ENCODE data around the gene FLVCR1.
"Not testable (repeated sequence)": the region's sequence is repeated elsewhere in the genome, so short reads cannot be mapped to it uniquely, and the experiment has no call there.

Gene FLVCR1

GRCh38 chr1:212857992-212858460, at the start of gene FLVCR1:
TSS of gene FLVCR1 (plus strand) at chr1:212858275. CDS start at chr1:212858453, 178 bp downstream.
- peak; percentile 97 for DNase-seq

DNA sequence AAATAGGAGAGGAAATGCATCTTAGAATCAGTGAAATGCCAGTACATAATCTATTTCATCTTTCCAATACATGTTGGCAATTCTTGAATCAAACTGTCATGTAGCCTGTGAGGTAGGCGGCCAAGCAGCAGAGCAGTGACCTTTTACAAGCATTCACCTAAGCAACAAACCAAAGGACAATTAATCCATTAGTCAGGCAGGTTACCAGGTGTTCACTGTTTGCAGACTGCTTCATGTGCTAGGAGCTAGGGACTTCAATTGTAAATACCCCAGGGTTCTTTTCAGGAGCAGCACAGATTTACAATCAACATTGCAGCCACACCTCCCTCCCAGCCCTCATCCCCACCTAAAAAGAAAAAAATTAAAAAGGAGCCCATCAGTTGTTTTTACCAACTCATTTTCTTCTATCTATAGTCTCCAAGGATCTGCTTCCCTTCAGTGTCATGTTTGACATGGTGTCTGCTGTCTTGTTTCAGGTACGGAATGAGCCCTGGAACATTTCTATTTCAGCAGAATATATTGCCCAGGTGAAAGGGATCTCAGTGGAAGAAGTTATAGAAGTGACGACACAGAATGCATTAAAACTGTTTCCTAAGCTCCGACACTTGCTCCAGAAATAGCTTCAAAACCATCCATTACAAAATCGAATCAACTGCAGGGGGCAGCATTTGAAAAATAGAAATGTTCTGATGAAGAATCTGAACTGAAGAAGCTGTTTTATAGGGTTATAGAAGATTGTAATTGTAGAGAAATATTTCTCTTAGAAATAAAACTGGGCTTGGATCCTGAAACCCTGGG, 43.3 kb upstream of the FLVCR1 start:
- peak; percentile 78 for DNase-seq

DNA sequence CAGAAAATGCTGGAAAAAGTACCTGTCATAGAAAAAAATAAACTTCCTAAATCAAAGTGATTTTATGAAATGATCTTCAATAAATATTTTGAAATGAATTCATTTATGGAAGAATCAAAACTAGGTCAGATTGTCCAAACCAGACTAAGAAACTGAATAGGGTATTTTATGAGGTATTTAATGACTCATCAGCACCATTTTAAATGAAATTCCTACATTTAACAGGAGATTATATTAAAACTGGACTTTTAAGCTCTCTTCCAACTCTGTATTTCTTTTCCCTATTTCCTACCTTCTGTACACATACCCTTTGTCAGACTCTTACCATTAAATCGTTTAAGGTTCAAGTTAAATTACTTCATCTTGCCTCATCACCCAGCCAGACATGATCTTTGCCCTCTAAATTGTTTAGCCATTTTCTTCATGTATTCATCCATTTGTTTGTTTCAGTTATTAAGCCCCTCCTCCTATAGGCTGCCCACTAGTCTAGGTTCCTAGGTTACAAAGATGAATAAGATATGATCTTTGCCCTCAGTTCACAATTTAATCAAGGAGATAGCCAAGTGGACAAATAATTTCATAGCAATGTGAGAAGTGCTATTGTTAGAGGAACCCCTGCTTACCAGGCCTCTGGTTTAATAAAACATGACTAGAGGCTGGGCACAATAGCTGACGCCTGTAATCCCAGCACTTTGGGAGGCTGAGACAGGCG, 41.4 kb upstream of the FLVCR1 start:
- no peak for DNase-seq

GRCh38 chr1:212819726-212820125, 38.3 kb upstream of the FLVCR1 start:
- no peak for DNase-seq

DNA sequence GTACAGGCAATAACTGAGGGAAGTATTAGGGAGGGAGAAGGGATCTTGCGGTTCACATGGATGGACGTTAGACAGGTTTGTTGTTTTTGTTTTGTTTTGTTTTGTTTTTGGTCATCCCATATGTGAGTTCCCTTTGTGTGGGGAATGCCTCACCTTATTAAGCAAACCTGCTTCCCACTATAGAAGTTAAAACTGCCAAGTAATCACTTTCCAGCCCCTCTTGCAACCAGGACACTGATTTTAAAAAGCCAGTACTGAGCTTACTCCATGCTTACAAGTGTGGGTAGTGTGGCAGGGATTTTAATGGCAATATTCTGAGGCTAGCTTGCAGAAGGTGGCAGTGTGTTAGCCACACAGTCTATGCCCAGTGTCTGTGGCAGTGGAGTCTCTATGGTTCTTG, 37.1 kb upstream of the FLVCR1 start:
- no peak for DNase-seq

DNA sequence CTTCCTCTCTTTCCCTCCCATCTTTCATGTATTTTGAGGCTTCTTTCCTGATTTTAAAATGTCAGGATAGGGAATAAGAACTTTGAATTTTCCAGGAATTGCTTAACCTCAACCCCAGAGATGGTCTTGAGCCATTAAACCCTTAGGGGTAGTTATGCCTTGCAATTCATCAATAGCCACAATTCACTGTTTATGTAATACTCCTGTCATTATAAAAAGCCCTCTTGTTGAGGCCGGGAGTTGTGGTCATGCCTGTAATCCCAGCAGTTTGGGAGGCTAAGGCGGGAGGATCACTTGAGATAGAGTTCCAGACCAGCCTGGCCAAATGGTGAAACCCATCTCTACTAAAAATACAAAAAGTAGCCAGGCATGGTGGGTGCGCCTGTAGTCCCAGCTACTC, 35.1 kb upstream of the FLVCR1 start:
- DNase-seq = no peak

DNA sequence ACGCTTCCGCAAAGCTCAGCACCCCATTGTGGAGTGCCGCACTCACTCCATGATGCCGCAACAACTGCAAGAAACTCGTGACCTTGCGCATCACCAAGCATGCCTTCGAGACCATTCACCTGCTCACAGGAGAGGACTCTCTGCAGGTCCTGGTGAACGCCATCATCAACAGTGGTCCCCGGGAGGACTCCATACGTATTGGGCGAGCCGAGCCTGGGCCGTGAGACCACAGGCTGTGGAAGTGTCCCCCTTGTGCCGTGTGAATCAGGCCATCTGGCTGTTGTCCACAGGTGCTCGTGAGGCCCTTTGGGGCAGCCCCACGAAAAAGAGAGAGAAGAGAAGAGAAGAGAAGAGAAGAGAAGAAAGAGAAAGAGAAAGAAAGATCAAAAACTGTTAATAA, 33.9 kb upstream of the FLVCR1 start:
- no peak for DNase-seq

- no peak for DNase-seq
These were observed 32.1 kb upstream of the FLVCR1 start for GRCh38 chr1:212825798-212826452.

GRCh38 chr1:212827171-212827776, 30.8 kb upstream of the FLVCR1 start:
- DNase-seq = no peak

- DNase-seq = no peak
These were observed 30.2 kb upstream of the FLVCR1 start for GRCh38 chr1:212827831-212828278.

DNA sequence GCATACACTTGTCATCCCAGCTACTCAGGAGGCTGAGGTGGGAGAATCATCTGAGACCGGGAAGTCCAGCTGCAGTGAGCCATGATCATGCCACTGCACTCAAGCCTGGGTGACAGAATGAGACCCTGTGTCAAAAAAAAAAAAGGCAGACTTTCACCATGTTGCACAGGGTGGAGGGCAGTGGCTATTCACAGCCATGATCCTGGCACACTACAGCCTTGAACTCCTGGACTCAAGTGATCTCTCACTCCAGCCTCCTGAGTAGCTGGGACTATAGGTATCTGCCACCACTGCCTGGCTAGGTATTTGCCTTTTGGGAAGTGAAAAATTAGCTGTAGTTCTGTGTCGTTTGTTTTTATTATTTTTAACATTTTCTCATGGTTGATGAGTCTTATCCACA, 29.7 kb upstream of the FLVCR1 start:
- DNase-seq = no peak

DNA sequence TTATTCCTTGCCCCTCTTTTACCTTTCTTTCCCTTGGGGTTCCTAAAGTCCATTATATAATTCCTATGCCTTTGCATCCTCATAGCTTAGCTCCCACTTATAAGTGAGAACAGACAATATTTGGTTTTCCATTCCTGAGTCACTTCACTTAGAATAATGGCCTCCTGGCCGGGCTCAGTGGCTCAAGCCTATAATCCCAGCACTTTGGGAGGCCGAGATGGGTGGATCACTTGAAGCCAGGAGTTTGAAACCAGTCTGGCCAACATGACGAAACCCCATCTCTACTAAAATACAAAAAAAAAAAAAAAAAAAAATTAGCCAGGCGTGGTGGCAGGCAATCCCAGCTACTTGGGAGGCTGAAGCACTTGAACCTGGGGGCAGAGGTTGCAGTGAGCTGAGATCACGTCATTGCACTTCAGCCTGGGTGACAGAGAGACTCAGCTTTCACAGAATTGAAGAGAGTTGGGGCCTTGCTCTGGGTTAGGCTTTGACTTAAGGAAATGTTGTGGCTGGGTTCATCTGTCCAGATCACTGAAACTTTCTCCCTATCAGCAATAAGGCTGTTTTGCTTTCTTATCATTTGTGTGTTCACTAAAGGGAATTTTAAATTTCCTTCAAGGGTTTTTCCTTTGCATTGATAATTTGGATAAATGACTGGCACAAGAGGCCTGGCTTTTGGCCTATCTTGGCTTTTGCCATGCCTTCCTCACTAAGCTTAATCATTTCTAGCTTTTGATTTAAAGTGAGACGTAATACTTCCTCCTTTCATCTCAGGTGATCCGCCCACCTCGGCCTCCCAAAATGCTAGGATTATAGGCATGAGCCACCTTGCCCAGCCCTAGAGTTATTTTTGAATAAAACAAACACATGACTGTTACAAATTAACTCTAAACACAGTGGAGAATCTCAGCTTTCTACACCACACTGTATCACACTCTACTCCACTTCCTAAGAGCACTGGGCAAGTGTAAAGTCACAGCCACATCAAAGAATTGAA, 24.6 kb upstream of the FLVCR1 start:
- DNase-seq = not testable (repeated sequence)

DNA sequence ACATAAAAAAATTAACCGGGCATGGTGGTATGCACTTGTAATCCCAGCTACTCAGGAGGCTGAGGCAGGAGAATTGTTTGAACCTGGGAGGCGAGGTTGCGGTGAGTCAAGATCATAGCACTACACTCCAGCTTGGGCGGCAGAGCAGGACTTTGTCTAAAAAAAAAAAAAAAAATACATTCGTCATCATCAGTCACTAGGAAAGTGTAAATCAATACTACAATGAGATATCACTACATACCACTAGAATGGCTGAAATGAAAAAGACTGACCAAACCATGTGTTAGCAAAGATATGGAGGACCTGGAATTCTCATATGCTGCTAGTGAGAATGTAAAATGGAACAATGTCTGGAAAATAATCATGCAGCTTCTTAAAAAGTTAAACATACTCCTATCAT, 19.9 kb upstream of the FLVCR1 start:
- DNase-seq = no peak

- DNase-seq = not testable (repeated sequence)
These were observed 13.6 kb upstream of the FLVCR1 start for GRCh38 chr1:212844521-212844920.

- DNase-seq = no peak
These were observed 10.5 kb upstream of the FLVCR1 start, which contains the start of gene SPATA45 for GRCh38 chr1:212847549-212847948. TSS of gene SPATA45 (minus strand) at chr1:212847649. CDS start at chr1:212836149, 11,500 bp downstream.

- DNase-seq = no peak
These were observed 5.9 kb upstream of the FLVCR1 start for GRCh38 chr1:212852105-212852688.

GRCh38 chr1:212853658-212854057, 4.4 kb upstream of the FLVCR1 start:
- DNase-seq = no peak

DNA sequence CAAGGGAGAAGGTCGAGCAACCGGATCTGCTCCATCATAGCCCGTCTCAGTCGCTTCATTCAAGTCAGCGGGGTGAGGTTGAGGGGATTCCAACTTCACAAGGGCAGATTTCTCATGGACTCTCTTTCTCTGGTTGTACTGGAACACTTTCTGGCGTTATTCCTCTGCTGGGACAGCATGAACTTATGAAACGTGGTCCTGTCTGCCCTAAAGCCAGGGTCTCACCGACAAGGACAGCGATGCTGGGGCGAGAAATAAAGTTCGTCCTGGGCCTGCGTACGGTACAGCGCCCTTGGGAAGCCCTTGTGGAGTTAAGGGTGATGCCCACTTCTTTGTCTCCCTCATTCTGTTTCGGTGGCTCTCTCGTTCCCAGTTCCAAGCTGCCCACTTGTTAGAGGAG, 1.3 kb upstream of the FLVCR1 start:
- no peak for DNase-seq

DNA sequence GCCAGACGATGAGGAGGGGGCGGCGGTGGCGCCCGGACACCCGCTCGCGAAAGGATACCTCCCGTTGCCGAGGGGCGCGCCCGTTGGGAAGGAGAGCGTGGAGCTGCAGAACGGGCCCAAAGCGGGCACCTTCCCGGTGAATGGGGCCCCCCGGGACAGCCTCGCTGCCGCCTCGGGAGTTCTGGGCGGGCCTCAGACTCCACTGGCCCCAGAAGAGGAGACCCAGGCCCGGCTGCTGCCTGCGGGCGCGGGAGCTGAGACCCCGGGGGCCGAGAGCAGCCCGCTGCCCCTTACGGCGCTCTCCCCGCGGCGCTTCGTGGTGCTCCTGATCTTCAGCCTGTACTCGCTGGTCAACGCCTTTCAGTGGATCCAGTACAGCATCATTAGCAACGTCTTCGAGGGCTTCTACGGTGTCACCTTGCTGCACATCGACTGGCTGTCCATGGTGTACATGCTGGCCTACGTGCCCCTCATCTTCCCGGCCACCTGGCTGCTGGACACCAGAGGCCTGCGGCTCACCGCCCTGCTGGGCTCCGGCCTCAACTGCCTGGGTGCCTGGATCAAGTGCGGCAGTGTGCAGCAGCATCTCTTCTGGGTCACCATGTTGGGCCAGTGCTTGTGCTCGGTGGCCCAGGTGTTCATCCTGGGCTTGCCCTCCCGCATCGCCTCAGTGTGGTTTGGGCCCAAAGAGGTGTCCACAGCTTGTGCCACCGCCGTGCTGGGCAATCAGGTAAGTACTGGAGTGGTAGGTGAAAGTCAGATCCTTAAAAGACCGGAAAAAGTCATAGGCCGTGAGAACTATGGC, 588 bp downstream of the FLVCR1 start:
- peak; percentile 39 for DNase-seq
